Stimulated activated CD4-positive, alpha-beta T cell treated with anti-CD3 and anti-CD28 coated beads, Interleukin-4, amount 100 ng/mL, for 4 hours (primary cell): ENCODE results near the gene AKAP13.

Experiments
- DNase-seq, 2 experiments: peaks; one replicate each; pipeline ENCODE4 v3.0.0-alpha.2; 2020

AKAP13 gene

DNA sequence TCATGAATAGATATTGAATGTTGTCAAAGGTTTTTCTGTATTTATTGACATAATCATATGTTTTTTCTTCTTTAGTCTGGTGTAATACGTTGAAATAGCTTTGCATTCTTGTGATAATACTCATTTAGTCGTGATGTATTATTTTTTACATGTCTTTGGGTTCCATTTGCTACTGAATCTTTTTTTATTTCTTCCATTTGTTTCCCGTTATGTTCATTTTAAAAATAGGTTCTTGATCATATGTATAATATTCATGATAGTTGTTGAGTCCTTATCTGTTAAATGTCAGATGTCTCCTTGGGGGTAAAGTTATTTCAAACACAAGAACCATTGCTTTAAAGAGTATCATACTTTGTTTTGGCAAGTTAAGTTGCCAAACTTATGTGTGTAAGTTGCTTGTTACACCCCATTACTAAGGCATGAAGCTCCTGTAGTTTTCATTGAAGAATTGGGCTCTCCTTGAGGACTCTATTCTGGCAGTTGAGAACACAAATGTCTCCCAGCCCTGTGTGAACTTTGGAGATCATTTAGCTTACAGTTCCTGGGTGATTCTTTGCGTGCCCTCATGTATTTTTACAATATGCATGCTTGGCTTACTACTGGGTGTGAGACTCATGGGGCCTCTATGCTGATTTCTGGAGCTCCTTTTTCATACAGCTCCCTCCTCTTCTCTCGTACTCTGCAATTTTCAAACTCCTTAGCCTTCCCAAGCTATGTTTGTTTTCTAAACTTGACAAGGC is 8.3 kb downstream of the AKAP13 start:
- DNase-seq = no peak

DNA sequence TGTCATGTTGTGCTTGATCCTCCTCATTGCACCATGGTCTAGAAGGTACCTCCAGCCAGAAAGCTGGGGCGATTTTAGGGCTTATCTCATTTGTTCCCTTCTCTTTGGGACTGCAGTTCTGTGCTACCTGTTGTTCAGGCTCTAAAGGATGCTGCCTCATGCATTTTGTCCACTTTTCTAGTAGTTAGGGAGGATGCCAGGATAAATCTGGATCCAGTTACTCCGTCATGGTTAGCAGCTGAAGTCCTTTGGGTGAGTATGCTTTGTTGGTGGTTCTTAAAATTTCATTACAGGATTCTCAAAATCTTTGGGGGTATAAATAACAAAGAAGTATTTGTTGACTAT is 8.9 kb downstream of the AKAP13 start:
- DNase-seq = no peak

DNA sequence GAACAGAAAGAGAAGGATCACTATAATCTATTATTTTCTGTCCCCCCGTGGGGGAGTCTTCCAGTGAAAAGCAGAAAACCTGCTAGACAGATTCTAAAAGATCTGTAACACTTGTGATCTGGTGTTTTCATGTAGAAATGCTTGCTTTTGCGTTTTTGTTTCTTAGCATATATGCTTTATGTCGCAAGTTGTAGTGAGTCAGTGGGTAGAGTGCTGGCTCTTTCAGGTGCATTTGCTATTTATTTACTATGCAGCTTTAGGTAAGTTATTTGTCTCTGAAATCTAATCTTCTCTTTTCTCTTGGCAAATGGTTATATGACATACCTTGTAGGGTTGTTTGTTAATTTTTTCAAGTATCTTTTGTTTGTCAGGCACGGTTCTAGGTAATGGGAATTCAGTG is 9.4 kb downstream of the AKAP13 start:
- DNase-seq = no peak

DNA sequence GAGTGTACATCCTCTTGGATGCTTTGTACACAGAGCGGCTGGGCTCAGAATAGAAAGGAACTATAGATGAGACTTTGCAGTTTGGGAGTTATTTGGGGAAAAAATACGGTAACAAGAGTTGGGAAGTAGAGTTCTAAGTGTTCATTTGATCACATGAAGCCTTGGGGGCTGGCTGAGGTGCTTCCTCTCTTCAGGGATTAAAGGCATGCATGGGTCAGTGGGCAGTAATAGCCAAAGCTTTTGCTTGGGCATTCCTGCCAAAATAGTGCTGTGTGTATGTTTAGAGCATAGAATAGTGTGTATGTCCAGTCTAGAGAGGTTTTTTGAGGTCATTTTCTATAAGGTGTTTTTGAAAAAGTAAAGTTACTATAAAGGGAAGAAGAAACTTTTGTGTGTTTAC is 12.8 kb downstream of the AKAP13 start:
- no peak for DNase-seq

DNA sequence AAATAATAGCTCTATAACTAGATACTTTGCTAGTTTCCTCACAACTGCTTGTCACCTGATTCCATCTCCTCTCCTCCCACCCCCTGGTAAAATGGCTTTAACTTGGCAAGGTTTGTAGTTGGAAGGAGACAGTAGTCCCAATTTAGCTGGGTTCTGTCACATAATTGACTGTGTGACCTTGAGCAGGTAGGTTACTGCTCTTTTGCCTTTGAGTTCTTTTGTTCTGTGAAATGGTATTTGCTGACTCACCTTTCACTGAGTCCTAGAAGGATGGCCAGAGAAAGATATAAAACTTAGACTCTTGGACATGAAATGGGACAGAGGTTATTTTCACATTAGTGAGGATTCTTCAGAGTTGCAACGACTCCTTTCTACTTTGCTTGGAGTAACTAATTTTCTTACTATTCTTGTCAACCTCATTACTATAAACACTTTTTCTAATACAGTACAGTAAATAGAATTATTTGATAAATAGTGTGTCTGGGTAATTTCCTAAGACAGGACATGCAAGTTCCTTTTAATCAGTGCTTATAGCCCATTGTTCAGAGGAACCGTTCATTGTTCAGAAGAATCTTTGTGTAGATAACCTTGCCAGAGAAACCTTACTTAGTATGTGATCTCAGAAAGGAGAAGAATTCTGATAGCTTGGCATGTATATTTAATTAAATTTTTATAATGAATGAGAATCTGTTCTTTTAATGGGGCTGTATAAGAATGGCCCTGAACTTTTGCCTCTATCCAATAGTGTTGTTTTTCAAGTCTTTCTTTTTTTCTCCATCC is 14.3 kb downstream of the AKAP13 start:
- no peak for DNase-seq

DNA sequence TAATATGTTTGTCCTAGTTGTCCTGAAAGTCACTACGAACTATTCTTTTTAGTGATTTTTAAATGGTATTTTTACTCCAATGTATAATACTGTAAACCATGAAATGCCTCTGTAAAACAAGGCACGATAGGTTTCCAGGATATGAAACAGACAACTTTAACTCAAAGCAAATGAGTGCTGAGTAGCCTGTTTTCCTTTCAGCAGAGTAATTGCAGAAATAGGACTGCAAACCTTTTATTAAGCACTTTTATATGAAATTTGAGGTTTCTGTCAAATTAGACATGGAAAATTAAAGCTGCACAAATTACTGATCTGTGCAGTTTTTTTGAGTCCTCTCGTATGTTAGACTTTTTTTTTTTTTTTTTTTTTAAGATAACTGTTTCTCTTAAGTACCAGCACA is 16.2 kb downstream of the AKAP13 start:
- DNase-seq = no peak

DNA sequence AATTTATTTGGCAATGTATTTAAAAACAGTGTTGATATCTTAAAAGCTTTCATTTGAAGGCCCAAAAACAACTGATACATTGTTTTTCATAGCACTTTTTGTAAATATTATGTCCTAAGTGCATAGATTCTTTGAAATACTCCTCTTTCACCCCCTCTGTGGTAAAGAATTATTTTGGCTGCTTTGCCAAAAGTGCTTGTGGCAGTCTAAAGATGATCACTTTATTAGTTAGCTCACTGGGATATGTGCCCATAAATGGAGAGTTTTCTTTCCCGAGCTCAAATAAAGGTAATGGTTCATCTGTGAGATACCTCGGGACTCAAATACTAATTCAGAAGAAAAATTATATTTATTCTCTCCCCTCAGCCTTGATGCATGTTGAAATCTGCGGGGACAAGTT is 16.7 kb downstream of the AKAP13 start:
- no peak for DNase-seq

DNA sequence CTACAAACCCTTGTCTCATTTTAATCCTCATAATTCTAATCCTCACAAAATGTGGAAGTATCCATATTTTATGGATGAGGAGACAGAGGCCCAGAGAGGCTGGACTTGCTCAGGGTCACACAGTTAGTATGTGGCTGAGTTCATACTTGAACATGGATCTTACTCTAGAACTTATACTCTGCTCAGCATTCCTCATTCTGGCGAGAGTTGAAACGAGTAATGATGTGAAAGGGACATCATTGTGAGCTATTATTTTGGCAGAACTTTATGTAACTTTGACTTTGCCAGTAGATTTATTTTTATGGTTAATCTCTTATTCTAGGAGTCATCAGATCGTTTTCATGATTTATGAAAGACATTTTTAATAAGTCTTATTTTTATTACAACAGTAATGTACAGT is 17.5 kb downstream of the AKAP13 start:
- no peak for DNase-seq

DNA sequence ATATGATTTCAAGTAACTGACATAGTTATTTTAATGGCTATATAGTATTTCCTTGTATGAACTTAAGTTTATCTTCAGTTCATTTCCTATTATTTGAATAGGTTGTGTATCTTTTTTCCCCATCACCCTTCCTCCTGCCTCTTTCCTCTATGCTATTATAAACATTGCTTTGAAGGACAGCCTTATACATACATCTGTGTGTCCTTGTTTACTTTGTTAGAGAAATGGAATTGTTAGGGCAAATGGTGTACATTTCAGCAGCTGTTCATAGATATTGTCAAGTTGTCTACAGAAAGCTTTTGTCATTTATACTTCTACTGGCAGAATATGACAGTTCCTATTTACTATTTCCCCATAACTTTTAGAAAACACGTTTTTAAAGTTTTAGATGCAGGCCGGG is 18.4 kb downstream of the AKAP13 start:
- DNase-seq = no peak

DNA sequence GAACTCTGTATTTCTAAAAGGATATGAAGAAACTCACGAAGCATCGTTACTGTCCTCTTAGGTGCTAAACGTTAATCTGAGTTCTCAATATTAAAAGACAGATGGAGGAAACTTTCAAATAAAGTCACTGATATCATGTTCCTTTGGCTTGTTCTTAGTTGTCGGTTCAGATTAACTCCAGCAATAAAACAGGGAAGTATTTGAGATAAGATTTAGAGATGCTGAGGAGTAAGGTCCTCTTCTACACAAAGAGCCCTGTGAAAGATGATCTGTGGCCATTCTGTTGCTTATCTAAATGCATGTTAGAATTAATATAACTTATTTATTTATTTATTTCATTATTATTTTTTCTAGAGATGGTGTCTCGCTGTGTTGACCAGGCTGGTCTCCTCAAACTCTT is 19.2 kb downstream of the AKAP13 start:
- no peak for DNase-seq

DNA sequence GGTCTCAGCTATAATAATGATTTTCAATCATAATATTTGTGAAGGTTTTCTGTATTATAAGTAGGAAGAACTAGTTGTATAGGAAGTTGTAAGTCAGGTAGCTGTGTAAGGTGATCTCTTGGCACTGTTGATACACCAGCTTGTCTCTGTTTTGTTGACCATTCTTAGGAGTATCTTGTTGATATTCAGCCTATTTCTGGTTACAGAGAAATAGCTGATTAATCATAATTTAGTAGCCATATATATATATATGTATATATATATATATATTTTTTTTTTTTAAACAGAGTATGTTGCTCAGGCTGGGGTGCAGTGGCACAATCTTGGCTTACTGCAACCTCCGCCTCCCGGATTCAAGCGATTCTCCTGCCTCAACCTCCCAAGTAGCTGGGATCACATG is 20.2 kb downstream of the AKAP13 start:
- DNase-seq = no peak

DNA sequence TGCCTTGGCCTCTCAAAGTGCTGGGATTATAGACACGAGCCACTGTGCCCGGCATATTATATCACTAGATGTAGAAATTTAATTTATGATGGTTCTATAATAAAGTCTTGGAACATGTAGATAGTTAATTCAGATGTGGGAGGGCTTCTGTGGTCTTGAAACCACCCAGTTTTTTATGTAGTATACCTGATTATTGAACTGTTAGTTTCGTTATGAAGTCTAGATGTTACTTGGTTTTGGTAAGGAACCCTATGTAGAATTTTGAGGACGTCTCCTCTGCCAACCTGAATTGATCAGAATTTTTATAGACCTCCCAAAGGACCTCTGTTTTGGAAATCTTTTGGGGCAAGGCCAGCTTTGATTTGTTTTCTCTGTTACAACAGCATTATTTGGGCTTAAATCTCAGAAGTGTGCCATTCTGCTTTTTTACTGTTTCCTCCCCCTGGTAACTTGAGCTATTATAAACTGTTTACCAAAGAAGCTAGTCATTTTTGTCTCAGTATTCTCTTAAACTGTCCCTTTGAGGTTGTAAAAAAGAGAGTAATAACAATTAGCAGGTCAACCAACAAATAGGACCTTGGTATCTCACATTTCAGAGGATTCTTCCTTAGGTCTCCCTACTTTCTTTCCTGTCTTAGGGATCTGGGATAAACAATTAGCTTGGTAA is 20.8 kb downstream of the AKAP13 start:
- no peak for DNase-seq

DNA sequence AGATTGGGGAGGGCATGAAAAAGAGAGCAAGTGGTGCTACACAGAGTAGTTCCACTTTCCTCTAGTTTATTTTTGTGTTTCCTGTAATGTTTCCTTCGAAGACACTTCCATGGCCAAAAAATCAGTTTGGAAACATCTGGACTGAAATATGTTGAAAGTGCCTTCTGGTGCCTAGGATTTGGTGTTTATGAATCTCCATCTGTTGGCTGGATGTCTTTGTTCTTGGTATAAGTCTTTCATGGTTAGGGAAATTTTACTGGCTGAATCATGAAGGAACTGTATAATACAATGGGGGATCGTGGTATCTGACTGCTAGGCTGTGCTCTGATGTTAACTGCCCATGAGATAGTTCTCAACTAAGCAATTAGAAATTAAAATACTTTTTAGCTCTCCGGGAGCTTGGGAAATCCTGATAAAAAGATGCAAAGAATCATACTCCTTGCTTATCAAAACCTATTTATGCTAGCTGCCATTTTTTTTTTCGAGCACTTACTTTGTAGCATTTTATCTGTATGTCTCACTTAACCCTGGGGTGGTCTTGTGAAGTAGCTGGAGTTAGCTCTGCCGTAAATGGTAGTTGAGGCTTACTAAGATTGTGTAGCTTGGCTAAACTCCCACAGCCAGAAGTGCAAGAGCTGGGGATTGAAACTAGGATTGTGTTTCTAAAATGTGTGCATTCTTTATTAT is 21.9 kb downstream of the AKAP13 start:
- DNase-seq = no peak

DNA sequence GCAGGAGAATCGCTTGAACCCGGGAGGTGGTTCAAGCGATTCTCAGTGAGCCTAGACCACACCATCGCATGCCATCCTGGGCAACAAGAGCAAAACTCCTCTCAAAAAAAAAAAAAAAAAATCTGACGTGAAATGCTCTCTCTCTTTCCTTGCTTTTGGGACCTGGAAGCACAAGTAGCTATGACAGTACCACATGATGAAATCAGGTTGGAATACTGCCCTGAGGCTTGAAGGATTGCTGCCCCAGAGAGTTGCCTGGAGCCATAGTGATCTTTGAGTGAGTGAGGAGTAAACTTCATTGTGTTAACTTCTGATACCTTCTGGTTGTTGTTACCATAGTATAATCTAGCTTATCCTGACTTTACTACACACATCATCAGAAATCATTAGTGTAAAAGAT is 23.3 kb downstream of the AKAP13 start:
- no peak for DNase-seq

DNA sequence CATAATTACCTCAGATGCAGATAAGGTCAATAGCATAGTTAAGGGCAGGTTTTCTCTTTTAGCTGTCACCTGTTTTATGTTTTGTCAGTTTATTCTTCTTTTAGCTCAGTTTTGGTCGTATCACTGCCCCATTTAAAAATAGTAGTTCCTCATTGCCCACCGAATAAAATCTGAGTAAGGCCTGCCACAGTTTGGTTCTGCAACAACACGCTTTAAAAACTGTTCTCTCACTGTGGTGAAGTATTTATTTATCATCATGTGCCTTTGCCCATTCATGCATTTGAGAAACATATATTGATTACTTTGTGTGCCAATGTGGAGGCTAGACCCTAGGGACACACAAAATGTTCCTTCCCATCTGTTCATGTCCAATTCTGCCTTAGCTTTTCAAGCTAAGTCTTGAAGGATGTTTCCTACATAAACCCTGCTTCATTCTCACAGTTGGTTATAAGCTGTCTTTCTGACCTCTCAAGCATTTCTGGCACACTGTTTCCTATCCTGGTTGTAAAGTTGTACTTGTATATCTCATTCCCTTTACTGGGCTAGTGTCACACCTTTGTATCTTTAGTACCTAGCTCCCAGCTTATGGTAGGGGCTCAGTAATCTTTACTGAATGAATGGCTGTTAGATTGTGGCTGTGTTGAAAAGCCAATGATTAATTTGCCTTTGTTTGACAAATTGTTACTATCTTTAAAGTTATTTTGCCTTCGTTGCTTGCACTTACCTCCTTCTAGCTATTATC is 23.9 kb downstream of the AKAP13 start:
- no peak for DNase-seq

DNA sequence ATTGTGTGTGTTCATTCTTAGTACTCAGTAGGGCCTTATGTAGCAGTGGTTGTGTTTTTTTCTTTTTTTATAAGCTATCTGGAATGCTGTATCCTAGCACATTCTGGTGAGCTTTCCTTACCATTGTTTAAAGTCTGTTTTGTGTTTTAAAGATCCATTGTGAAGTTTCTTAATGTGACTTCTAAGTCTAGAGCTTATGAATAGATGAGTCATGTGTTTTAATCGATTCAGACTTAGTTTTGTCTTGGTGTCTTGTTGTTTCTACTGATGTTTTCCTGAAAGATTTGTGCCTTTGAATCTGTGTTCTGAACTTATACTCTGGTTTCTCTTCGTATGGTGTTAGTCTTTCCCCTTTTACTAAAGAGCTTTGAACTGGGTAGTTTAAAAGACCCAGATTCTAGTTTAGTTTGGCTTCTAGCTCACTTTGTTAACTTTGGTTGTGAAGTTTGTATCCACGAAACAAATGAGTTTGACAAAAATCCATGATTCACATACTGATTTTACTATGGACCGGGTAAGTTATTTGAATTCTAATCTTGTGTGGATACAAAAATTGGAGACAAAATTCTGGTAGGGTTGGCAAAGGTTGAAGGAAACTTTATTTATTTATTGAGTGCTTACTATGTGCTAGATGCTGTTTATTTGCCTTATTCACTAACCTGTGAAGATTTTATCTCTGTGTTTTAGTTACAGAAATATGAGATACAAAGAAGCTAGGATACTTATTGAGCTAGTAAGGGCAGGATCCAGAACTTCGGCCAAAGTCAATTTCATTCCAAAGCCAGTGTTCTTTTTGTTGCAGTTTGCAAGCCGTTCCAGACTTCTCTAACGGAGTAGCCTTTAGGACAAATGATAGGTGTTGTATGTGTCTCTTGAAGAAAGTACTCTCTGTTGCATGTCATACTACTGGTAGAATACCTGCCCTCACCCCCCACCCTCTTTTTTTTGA is 24.8 kb downstream of the AKAP13 start:
- no peak for DNase-seq

DNA sequence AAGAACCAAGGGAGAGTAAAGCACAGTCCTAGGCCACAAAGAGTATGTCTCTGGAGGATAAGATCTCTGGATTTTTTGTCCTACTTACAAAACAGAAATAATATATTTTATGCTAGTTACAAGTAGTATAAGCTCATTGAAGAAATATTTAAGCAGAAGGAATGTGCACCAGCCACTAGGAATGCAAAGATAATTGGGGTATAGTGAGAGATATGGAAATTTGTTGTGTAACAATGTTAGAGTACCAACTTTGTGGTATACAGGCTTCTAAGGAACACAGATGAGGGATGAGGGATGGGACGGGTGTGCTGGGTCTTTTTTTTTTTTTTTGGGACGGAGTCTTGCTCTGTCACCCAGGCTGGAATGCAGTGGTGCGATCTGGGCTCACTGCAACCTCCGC is 26.5 kb downstream of the AKAP13 start:
- no peak for DNase-seq

DNA sequence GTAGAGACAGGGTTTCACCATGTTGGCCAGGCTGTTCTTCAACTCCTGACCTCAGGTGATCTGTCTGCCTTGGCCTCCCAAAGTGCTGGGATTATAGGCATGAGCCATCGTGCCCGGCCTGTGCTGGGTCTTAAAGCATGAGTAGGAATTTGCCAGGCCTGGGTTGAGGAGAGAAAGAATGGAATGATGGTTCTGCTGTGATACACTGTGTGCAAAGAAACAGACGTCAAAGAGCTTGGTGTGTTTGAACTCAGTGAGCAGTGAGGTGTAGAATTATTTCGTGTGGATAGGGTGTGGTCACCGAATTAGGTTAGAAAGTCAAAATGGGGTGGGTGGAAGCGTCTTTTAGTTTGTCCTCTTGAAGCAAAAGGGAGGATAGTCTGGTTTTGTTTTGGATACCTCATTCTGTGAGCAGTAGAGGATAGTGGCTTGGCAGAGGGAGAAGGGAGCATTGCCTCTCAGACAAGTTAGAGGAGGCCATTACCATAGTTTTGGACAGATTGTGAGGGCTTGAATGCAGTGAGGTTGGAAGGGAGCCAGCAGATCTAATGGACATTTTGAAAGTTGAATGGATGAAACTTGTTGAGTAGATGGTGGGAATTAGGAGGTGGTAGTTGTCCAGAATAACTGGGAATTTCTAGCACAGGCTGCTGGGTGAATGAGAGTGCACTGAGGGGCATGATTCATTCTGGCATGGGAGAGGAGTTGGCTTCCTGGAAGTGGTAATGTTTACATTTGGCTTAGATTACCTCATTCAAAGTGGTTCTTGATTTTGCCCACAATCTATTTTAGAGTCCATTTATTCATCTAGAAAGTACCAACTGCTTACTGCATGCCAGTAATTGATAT is 27.2 kb downstream of the AKAP13 start:
- peak in 1 of 2 experiments; percentile 33 for DNase-seq

DNA sequence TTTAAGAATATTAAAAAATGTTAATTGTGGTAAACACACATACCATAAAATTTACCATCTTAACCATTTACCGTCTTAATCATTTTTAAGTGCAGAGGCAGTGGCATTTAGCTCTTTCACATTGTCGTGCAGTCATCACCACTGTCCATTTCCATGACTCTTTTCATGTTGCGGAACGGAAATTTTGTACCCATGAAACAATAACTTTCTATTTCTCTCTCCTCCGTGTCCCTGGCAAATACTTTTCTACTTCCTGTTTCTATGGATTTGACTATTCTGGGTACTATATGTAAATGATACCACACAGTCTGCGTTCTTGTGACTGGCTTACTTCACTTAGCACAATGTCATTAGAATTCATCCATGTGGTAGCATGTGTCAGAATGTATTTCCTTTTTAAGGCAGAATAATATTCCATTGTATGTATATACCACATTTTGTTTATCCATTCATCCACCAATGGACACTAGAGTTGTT is 27.9 kb downstream of the AKAP13 start:
- DNase-seq = peak in 1 of 2 experiments; percentile 51

DNA sequence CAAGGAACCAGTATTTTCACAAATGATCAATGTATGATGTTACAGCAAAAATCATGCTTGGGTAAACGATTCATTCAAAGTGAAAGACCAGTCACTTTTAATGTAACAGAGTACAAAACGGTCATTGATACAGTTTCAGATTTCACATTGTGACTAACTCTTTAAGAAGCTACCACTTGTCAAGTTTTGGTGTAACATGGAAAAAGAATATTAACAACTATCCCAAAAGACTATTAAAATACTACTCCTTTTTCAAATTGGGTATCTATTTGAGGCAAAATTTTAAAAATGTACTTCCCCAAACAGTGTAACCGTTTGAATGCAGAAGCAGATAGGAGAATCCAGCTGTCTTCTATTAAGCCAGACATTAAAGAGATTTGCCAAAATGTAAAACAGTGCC is 31.7 kb downstream of the AKAP13 start:
- no peak for DNase-seq
